OCI-LY1 (cell line): ENCODE measurements around the gene PSMA6.

ENCODE experiments used
- H2AFZ ChIP-seq: fragments of 200-600 bp; sonication (generic), shearing (Covaris generic); 2 replicates; pipeline ENCODE4 v1.6.0; 2014; ENCODE audit warnings: antibody characterized with exemption, mild to moderate bottlenecking, low read length
- H3F3A ChIP-seq: fragments of 200-600 bp; sonication (generic), shearing (Covaris generic); 2 replicates; pipeline ENCODE4 v1.6.0; 2014; ENCODE audit warnings: mild to moderate bottlenecking, antibody characterized with exemption, low read length, moderate library complexity; ENCODE audit not compliant: insufficient read depth
- H3K27ac ChIP-seq: fragments of 200-600 bp; sonication (generic); 2 replicates; pipeline ENCODE4 v1.5.1; 2014; ENCODE audit warnings: low read length, mixed run types, mild to moderate bottlenecking, low read depth; ENCODE audit not compliant: poor library complexity, severe bottlenecking
- H3K27me3 ChIP-seq: fragments of 200-600 bp; sonication (generic); 2 replicates; pipeline ENCODE4 v1.6.0; 2014; ENCODE audit warnings: antibody characterized with exemption, mild to moderate bottlenecking, low read length, moderate library complexity; ENCODE audit not compliant: insufficient read depth
- H3K36me3 ChIP-seq: fragments of 200-600 bp; sonication (generic); 2 replicates; pipeline ENCODE4 v1.6.1; 2014; ENCODE audit warnings: mild to moderate bottlenecking, antibody characterized with exemption, low read length, moderate library complexity, mixed read lengths; ENCODE audit not compliant: insufficient read depth
- H3K4me1 ChIP-seq: fragments of 200-600 bp; sonication (generic); 2 replicates; pipeline ENCODE4 v1.5.1; 2014; ENCODE audit warnings: mild to moderate bottlenecking, low read length, moderate library complexity; ENCODE audit not compliant: insufficient read depth, severe bottlenecking
- H3K4me2 ChIP-seq: fragments of 200-600 bp; sonication (generic), shearing (Covaris generic); 2 replicates; pipeline ENCODE4 v1.6.1; 2014; ENCODE audit warnings: low read length
- H3K4me3 ChIP-seq: fragments of 200-600 bp; sonication (generic); 2 replicates; pipeline ENCODE4 v1.5.1; 2014; ENCODE audit warnings: low read length, low read depth, mild to moderate bottlenecking, mixed read lengths; ENCODE audit not compliant: poor library complexity, severe bottlenecking
- H3K79me2 ChIP-seq: fragments of 200-600 bp; shearing (Covaris generic); 2 replicates; pipeline ENCODE4 v1.6.1; 2016; ENCODE audit warnings: mixed run types, low read length, mixed read lengths; ENCODE audit not compliant: insufficient read depth
- H3K9ac ChIP-seq: fragments of 200-600 bp; sonication (generic), shearing (Covaris generic); 2 replicates; pipeline ENCODE4 v1.6.1; 2014; ENCODE audit warnings: mild to moderate bottlenecking, low read length, mixed read lengths
- H3K9me2 ChIP-seq: fragments of 200-600 bp; sonication (generic), shearing (Covaris generic); 2 replicates; pipeline ENCODE4 v1.6.1; 2014; ENCODE audit warnings: low read depth, mild to moderate bottlenecking, low read length, mixed read lengths
- H3K9me3 ChIP-seq: fragments of 200-600 bp; shearing (Covaris generic); 2 replicates; pipeline ENCODE4 v1.6.1; 2014; ENCODE audit warnings: low read length, mixed read lengths
- H4K20me1 ChIP-seq: fragments of 200-600 bp; sonication (generic), shearing (Covaris generic); 2 replicates; pipeline ENCODE4 v1.6.0; 2016; ENCODE audit warnings: mild to moderate bottlenecking, low read length; ENCODE audit not compliant: insufficient read depth
- CTCF ChIP-seq: fragments of 200-600 bp; sonication (generic), shearing (Covaris generic); IDR thresholded peaks from 2 replicates; pipeline ENCODE4 v1.5.1; 2017; ENCODE audit warnings: mild to moderate bottlenecking, antibody characterized with exemption, low read length, moderate library complexity, mixed read lengths
- EZH2 ChIP-seq: fragments of 200-600 bp; sonication (generic), shearing (Covaris generic); IDR thresholded peaks from 2 replicates; pipeline ENCODE4 v1.8.0; 2017; ENCODE audit warnings: borderline replicate concordance, mixed run types, mild to moderate bottlenecking, antibody characterized with exemption, low read length, moderate library complexity, mixed read lengths

PSMA6 gene

GRCh38 chr14:35341751-35342488, 49.7 kb downstream of the PSMA6 start:
- H3K4me3 ChIP-seq = no peak overlapping the region
- H3K27ac ChIP-seq = no peak overlapping the region
- H3K4me1 ChIP-seq = peaks cover 13% of the 10 kb centered on the region
- no peaks in the 10 kb centered on the region for H3K9me2 ChIP-seq
- H3K79me2 ChIP-seq = no peaks in the 10 kb centered on the region
- H3F3A ChIP-seq = no peaks in the 10 kb centered on the region
- no peaks in the 10 kb centered on the region for H4K20me1 ChIP-seq
- H3K4me2 ChIP-seq = no peak overlapping the region
- TF ChIP-seq EZH2 (no peak), CTCF (no peak)
- H2AFZ ChIP-seq = no peak overlapping the region
- no peak overlapping the region for H3K9ac ChIP-seq
- no peaks in the 10 kb centered on the region for H3K36me3 ChIP-seq
- no peaks in the 10 kb centered on the region for H3K9me3 ChIP-seq
- H3K27me3 ChIP-seq = no peaks in the 10 kb centered on the region

GRCh38 chr14:35342489-35343010, 50.4 kb downstream of the PSMA6 start:
- Histone ChIP-seq H3K36me3 (no peaks in the 10 kb centered on the region), H3K4me1 (peaks cover 11% of the 10 kb centered on the region), H3K4me3 (no peak overlapping the region), H3K27me3 (0 out of 2 replicates have a peak, but pooled peaks cover 3% of the 10 kb centered on the region), H3K79me2 (no peaks in the 10 kb centered on the region), H3K4me2 (no peak overlapping the region), H4K20me1 (no peaks in the 10 kb centered on the region), H3K9me2 (no peaks in the 10 kb centered on the region), H3K9ac (no peak overlapping the region), H2AFZ (no peak overlapping the region), H3K27ac (no peak overlapping the region), H3F3A (no peaks in the 10 kb centered on the region), H3K9me3 (no peaks in the 10 kb centered on the region)
- no peak for TF ChIP-seq EZH2
- TF ChIP-seq CTCF = no peak

- H3K27ac ChIP-seq = no peak overlapping the region
- H3K27me3 ChIP-seq = 0 out of 2 replicates have a peak, but pooled peaks cover 6% of the 10 kb centered on the region
- H3K4me2 ChIP-seq = no peak overlapping the region
- no peaks in the 10 kb centered on the region for H3K36me3 ChIP-seq
- H4K20me1 ChIP-seq = no peaks in the 10 kb centered on the region
- no peak overlapping the region for H3K9ac ChIP-seq
- no peaks in the 10 kb centered on the region for H3K79me2 ChIP-seq
- H3K4me3 ChIP-seq = no peak overlapping the region
- no peak overlapping the region for H2AFZ ChIP-seq
- TF ChIP-seq CTCF = no peak
- no peak for TF ChIP-seq EZH2
- no peaks in the 10 kb centered on the region for H3F3A ChIP-seq
- peaks cover 11% of the 10 kb centered on the region for H3K4me1 ChIP-seq
- no peaks in the 10 kb centered on the region for H3K9me3 ChIP-seq
- H3K9me2 ChIP-seq = no peaks in the 10 kb centered on the region
Observed at GRCh38 chr14:35343702-35344101, 51.5 kb downstream of the PSMA6 start.
